Thyroid gland (tissue), 4 donors: ENCODE data around the gene FOXD1.

Experiments used
- POLR2A ChIP-seq, 2 donors: fragments of 450-650 bp; IDR thresholded peaks; one replicate each; pipeline ENCODE4 v1.6.1; 2017; ENCODE audit warnings: antibody characterized with exemption in 2 of 2, mild to moderate bottlenecking in 2 of 2, moderate library complexity in 1 of 2
- TF ChIP-seq, protein P1 (sequence below), 6 experiments: fragments of 200-600 bp in 3 of 6; fragments of 450-650 bp in 3 of 6; sonication (generic) in 3 of 6; IDR thresholded peaks; one replicate each; pipeline ENCODE4 v1.5.1; 2016 to 2019; ENCODE audit warnings: antibody characterized with exemption in 6 of 6, mild to moderate bottlenecking in 2 of 6, inconsistent platforms in 1 of 6, moderate library complexity in 1 of 6

DNA sequence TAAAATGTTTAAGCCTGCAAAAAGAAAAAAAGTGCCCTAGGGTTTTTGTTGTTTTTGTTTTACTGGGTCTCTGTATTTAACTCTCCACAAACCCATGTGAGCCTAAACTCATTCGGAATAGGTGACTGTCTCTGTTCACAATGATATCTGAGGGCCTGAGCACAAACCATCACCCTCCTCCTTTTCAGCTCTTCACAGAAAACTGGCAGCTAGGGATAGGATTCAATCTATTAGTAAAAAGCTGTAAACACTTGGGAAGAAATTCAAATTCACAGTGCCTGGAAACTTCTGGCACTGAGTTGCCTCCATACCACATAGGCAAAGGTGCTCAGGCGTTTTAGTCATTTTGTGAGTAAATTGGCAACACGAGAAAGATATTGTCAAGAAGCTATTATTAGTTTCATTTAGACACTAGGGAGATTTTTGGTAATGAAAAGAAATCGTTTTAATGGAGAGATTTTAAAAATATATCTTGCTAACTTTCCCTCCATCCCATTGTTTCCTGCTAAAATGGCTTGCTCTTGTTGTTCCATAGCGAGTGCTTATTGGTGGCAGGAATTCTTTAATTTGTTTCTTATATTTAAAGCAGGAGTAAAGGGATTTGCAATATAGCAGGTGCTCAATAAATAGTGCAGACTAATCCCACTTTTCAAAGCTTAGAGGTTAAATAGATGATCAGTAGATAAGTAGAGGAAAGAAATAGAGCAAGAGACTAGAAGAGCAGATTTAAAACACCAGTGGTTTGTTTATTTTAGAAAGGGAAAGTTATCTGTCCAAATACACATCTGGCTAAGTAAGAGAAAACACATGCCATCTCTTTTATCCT, 9.7 kb downstream of the FOXD1 start:
- TF ChIP-seq, protein P1, sequence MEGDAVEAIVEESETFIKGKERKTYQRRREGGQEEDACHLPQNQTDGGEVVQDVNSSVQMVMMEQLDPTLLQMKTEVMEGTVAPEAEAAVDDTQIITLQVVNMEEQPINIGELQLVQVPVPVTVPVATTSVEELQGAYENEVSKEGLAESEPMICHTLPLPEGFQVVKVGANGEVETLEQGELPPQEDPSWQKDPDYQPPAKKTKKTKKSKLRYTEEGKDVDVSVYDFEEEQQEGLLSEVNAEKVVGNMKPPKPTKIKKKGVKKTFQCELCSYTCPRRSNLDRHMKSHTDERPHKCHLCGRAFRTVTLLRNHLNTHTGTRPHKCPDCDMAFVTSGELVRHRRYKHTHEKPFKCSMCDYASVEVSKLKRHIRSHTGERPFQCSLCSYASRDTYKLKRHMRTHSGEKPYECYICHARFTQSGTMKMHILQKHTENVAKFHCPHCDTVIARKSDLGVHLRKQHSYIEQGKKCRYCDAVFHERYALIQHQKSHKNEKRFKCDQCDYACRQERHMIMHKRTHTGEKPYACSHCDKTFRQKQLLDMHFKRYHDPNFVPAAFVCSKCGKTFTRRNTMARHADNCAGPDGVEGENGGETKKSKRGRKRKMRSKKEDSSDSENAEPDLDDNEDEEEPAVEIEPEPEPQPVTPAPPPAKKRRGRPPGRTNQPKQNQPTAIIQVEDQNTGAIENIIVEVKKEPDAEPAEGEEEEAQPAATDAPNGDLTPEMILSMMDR (IDR thresholded peaks at IDR 0.05), result no peak
- TF ChIP-seq POLR2A (IDR thresholded peaks at IDR 0.05), result no peak
